ENCODE data around the gene ARMC7.
"Not testable (repeated sequence)": the region's sequence is repeated elsewhere in the genome, so short reads cannot be mapped to it uniquely, and the experiment has no call there.

Gene ARMC7

GRCh38 chr17:75135946-75136345 is 26.2 kb downstream of the ARMC7 start:
- Mint-ChIP-seq H3K36me3 (ENCODE audit: low read depth) (peaks cover 14% of the 10 kb centered on the region), H3K4me1 (ENCODE audit: low read depth) (peaks cover 16% of the 10 kb centered on the region), H3K4me3 (no peak overlapping the region)

GRCh38 chr17:75137762-75138161 is 28.0 kb downstream of the ARMC7 start:
- peaks cover 22% of the 10 kb centered on the region for H3K36me3 Mint-ChIP-seq (ENCODE audit: low read depth)
- not testable (repeated sequence) for H3K4me3 Mint-ChIP-seq; H3K27ac Mint-ChIP-seq; H3K27me3 Mint-ChIP-seq (ENCODE audit: low read depth); H3K9me3 Mint-ChIP-seq
- peaks cover 15% of the 10 kb centered on the region for H3K4me1 Mint-ChIP-seq (ENCODE audit: low read depth)

More at GRCh38 chr17:75135946-75136345, 26.2 kb downstream of the ARMC7 start:
- H3K27ac Mint-ChIP-seq = peak overlapping the region; percentile 41
- no peaks in the 10 kb centered on the region for H3K9me3 Mint-ChIP-seq
- H3K27me3 Mint-ChIP-seq (ENCODE audit: low read depth) = no peaks in the 10 kb centered on the region

DNA sequence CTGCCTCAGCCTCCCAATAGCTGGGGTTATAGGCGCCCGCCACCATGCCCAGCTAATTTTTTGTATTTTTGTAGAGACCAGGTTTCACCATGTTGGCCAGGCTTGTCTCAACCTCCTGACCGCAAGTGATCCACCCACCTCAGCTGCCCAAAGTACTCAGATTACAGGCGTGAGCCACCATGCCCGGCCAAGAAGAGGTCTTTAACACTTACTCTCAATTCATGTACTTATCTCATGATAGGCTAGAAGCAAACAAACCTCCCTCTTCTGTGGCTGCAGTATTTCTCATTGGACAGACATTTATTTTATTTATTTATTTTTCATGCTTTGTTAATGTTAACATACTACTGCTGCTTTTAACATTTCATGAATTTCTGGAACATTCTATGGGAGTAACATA is 28.8 kb downstream of the ARMC7 start:
- peaks cover 15% of the 10 kb centered on the region for H3K4me1 Mint-ChIP-seq (ENCODE audit: low read depth)
- H3K9me3 Mint-ChIP-seq = no peaks in the 10 kb centered on the region
- no peaks in the 10 kb centered on the region for H3K27me3 Mint-ChIP-seq (ENCODE audit: low read depth)
- peaks cover 22% of the 10 kb centered on the region for H3K36me3 Mint-ChIP-seq (ENCODE audit: low read depth)
- H3K4me3 Mint-ChIP-seq = no peak overlapping the region
- H3K27ac Mint-ChIP-seq = no peak overlapping the region

GRCh38 chr17:75142236-75142971 is 32.6 kb downstream of the ARMC7 start:
- no peak overlapping the region for H3K4me3 Mint-ChIP-seq
- peaks cover 42% of the 10 kb centered on the region for H3K36me3 Mint-ChIP-seq (ENCODE audit: low read depth)
- no peaks in the 10 kb centered on the region for H3K9me3 Mint-ChIP-seq
- no peaks in the 10 kb centered on the region for H3K27me3 Mint-ChIP-seq (ENCODE audit: low read depth)
- H3K4me1 Mint-ChIP-seq (ENCODE audit: low read depth) = peaks cover 22% of the 10 kb centered on the region
- no peak overlapping the region for H3K27ac Mint-ChIP-seq

GRCh38 chr17:75144816-75145512 is 35.2 kb downstream of the ARMC7 start:
- H3K9me3 Mint-ChIP-seq = no peaks in the 10 kb centered on the region
- H3K27me3 Mint-ChIP-seq (ENCODE audit: low read depth) = no peaks in the 10 kb centered on the region
- H3K4me3 Mint-ChIP-seq = no peak overlapping the region
- peaks cover 33% of the 10 kb centered on the region for H3K4me1 Mint-ChIP-seq (ENCODE audit: low read depth)
- H3K27ac Mint-ChIP-seq = no peak overlapping the region
- peaks cover 59% of the 10 kb centered on the region for H3K36me3 Mint-ChIP-seq (ENCODE audit: low read depth)

DNA sequence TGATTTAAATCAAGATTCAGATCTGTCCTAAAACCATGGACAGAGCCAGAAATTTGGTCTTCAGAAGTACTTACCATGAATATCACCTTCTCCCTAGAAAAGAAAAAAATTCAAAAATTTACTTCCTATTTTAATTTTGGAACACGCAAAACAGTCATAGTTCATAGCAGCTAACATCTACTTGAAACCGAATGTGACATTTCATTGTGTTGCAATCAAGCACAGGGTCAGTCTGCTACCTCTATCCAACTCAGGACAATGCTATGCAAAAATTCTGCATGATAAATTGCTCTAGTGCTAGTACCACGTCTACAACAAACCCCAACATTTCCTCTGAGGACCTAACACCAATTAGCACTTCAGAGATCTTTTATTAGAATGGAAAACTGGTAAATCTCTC is 36.8 kb downstream of the ARMC7 start:
- peaks cover 23% of the 10 kb centered on the region for H3K4me1 Mint-ChIP-seq (ENCODE audit: low read depth)
- H3K27me3 Mint-ChIP-seq (ENCODE audit: low read depth) = no peaks in the 10 kb centered on the region
- no peak overlapping the region for H3K4me3 Mint-ChIP-seq
- H3K9me3 Mint-ChIP-seq = no peaks in the 10 kb centered on the region
- no peak overlapping the region for H3K27ac Mint-ChIP-seq
- peaks cover 48% of the 10 kb centered on the region for H3K36me3 Mint-ChIP-seq (ENCODE audit: low read depth)

- Mint-ChIP-seq H3K36me3 (ENCODE audit: low read depth) (peaks cover 45% of the 10 kb centered on the region), H3K9me3 (no peaks in the 10 kb centered on the region), H3K27ac (peak overlapping the region; percentile 6), H3K4me3 (no peak overlapping the region), H3K4me1 (ENCODE audit: low read depth) (peaks cover 34% of the 10 kb centered on the region), H3K27me3 (ENCODE audit: low read depth) (no peaks in the 10 kb centered on the region)
Measured at GRCh38 chr17:75147878-75148546, 38.2 kb downstream of the ARMC7 start.

DNA sequence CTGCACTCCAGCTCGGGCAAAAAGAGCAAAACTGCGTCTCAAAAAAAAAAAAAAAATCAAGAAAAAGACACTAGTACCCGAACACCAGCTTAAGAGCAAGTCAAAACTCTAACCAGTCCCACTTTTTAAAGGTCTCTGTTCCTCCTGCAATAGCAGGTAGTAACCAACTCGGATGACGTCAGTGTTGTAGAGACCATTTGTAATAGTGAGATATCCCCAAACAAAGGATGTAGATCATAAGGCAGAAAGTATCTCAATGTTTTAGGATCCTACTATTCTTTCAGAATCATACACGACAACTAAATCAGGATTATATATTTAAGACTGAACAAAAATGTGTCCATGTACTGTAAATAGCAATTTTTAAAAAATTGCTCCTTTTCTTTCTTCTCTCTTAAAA is 42.2 kb downstream of the ARMC7 start:
- peak overlapping the region; percentile 21 for H3K27ac Mint-ChIP-seq

GRCh38 chr17:75152523-75152921 is 42.8 kb downstream of the ARMC7 start:
- Mint-ChIP-seq H3K27ac (peak overlapping the region; percentile 60), H3K36me3 (ENCODE audit: low read depth) (peaks cover 18% of the 10 kb centered on the region), H3K9me3 (no peaks in the 10 kb centered on the region), H3K27me3 (ENCODE audit: low read depth) (no peaks in the 10 kb centered on the region), H3K4me1 (ENCODE audit: low read depth) (peaks cover 39% of the 10 kb centered on the region), H3K4me3 (peak overlapping the region; percentile 95)

More for the DNA sequence above, 42.2 kb downstream of the ARMC7 start:
- Mint-ChIP-seq H3K36me3 (ENCODE audit: low read depth) (peaks cover 24% of the 10 kb centered on the region), H3K9me3 (no peaks in the 10 kb centered on the region), H3K4me1 (ENCODE audit: low read depth) (peaks cover 44% of the 10 kb centered on the region), H3K27me3 (ENCODE audit: low read depth) (no peaks in the 10 kb centered on the region), H3K4me3 (peak overlapping the region; percentile 95)

DNA sequence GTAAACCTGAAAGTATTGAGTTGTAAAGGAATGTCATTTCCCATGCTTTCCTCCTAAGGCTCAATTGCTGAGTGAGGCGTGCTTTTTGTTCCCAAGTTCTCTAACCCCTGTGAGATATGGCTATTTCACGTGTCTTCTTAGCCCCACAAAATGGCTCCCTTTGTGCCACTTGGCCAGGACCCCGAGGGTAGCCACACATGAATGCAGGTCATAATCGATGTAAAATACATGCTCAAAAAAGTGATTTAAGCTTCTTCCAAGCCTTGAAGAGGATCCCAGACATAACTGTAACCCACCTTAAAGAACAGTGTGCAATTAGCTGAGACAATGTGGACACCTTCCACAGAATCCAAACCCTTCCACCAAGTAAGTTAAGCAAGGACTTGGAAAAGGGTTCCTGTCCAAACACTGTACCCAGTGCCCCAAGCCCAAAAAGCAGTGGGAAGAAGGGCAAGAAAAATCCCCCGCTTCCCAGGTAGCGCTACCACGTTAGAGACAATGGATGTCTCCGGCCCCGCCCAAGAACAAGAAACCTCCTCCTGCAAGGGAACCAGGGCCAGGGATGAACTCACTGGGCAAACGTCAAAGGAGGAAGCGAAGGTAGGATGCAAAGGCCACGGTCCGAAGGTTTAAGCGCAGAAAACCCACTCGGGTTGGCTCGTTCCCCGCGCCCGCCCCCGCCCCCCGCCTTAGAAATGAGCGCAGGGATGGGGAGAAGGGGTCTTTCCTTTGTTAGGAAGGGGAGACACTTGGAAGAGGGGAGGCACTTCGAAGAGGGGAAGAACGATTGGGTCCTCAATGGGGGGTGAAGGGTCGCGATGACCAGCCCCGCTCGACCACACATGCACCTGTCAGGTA is 43.4 kb downstream of the ARMC7 start:
- H3K9me3 Mint-ChIP-seq = no peaks in the 10 kb centered on the region
- peaks cover 12% of the 10 kb centered on the region for H3K36me3 Mint-ChIP-seq (ENCODE audit: low read depth)
- peak overlapping the region; percentile 90 for H3K27ac Mint-ChIP-seq
- H3K4me1 Mint-ChIP-seq (ENCODE audit: low read depth) = peaks cover 37% of the 10 kb centered on the region
- H3K27me3 Mint-ChIP-seq (ENCODE audit: low read depth) = no peaks in the 10 kb centered on the region
- peak overlapping the region; percentile 95 for H3K4me3 Mint-ChIP-seq

DNA sequence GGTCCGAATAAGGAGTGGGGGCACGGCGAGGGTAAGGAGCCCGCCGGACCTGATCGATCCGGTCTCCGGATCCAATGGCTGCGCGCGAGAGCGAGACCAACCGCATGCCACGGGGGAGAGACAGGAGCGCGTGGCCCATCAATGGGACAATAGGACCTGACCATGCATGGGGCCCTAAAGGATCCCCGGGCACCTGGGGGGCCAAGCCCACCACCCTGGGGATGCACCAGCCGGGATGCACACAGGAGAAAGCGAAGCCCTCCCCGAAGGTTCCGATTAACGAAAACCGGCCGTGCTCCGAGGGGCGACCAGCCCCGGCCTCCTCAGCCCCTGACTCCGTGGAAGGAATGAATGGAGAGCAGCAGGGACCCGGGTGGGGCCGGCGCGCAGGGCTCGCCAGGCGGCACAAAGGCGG is 44.0 kb downstream of the ARMC7 start:
- peaks cover 8% of the 10 kb centered on the region for H3K36me3 Mint-ChIP-seq (ENCODE audit: low read depth)
- peaks cover 33% of the 10 kb centered on the region for H3K4me1 Mint-ChIP-seq (ENCODE audit: low read depth)
- H3K27ac Mint-ChIP-seq = peak overlapping the region; percentile 90
- peak overlapping the region; percentile 95 for H3K4me3 Mint-ChIP-seq
- no peaks in the 10 kb centered on the region for H3K27me3 Mint-ChIP-seq (ENCODE audit: low read depth)
- no peaks in the 10 kb centered on the region for H3K9me3 Mint-ChIP-seq

GRCh38 chr17:75154195-75155106 is 44.7 kb downstream of the ARMC7 start, which contains the start of gene JPT1:
Gene JPT1 (minus strand): TSS chr17:75154512. CDS start chr17:75154397, 115 bp downstream.
- peaks cover 6% of the 10 kb centered on the region for H3K36me3 Mint-ChIP-seq (ENCODE audit: low read depth)
- H3K27ac Mint-ChIP-seq = peak within 1 kb of the TSS; percentile 90
- peak within 1 kb of the TSS; percentile 95 for H3K4me3 Mint-ChIP-seq
- no peaks in the 10 kb centered on the region for H3K27me3 Mint-ChIP-seq (ENCODE audit: low read depth)
- peaks cover 34% of the 10 kb centered on the region for H3K4me1 Mint-ChIP-seq (ENCODE audit: low read depth)
- no peaks in the 10 kb centered on the region for H3K9me3 Mint-ChIP-seq

- Mint-ChIP-seq H3K9me3 (no peaks in the 10 kb centered on the region), H3K4me1 (ENCODE audit: low read depth) (peaks cover 31% of the 10 kb centered on the region), H3K27ac (no peak overlapping the region), H3K27me3 (ENCODE audit: low read depth) (no peaks in the 10 kb centered on the region), H3K36me3 (ENCODE audit: low read depth) (peaks cover 2% of the 10 kb centered on the region), H3K4me3 (no peak overlapping the region)
Measured at GRCh38 chr17:75155191-75155601, 45.4 kb downstream of the ARMC7 start.

Measured in T-helper 1 cell treated with Interleukin-12 subunit alpha and Interleukin-12 subunit beta and Interleukin-4 antibody, amounts not matched to agents 30 μg/mL and 1 μg/mL, for 36 hours (primary cell).